Loucy (cell line): ENCODE results near the gene DPT.

Experiments
- H2AFZ ChIP-seq: fragments of 200-600 bp; sonication (generic); 2 replicates; pipeline ENCODE4 v1.6.0; 2016; ENCODE audit warnings: antibody characterized with exemption, mild to moderate bottlenecking, low read length, moderate library complexity
- H3F3A ChIP-seq: fragments of 200-600 bp; 2 replicates; pipeline ENCODE4 v1.6.0; 2016; ENCODE audit warnings: antibody characterized with exemption, low read depth, mild to moderate bottlenecking
- H3K27me3 ChIP-seq: fragments of 200-600 bp; sonication (generic); 2 replicates; pipeline ENCODE4 v1.6.1; 2014; ENCODE audit warnings: low read length, mild to moderate bottlenecking; ENCODE audit not compliant: insufficient read depth, poor library complexity, severe bottlenecking
- H3K36me3 ChIP-seq: fragments of 200-600 bp; sonication (generic); 2 replicates; pipeline ENCODE4 v1.6.1; 2016; ENCODE audit warnings: low read length; ENCODE audit not compliant: insufficient read depth
- H3K4me1 ChIP-seq: fragments of 200-600 bp; sonication (generic); 2 replicates; pipeline ENCODE4 v1.5.1; 2014; ENCODE audit warnings: low read length, mild to moderate bottlenecking; ENCODE audit not compliant: insufficient read depth, poor library complexity, severe bottlenecking
- H3K4me2 ChIP-seq: fragments of 200-600 bp; sonication (generic); 2 replicates; pipeline ENCODE4 v1.6.0; 2014; ENCODE audit warnings: antibody characterized with exemption, low read length, low read depth, mild to moderate bottlenecking; ENCODE audit not compliant: poor library complexity, severe bottlenecking
- H3K4me3 ChIP-seq: fragments of 200-600 bp; sonication (generic); 2 replicates; pipeline ENCODE4 v1.5.1; 2014; ENCODE audit warnings: low read length, mild to moderate bottlenecking, mixed read lengths; ENCODE audit not compliant: poor library complexity, severe bottlenecking
- H3K79me2 ChIP-seq: fragments of 200-600 bp; sonication (generic); 2 replicates; pipeline ENCODE4 v1.6.1; 2014; ENCODE audit warnings: low read length; ENCODE audit not compliant: insufficient read depth
- H3K9ac ChIP-seq: fragments of 200-600 bp; sonication (generic); 2 replicates; pipeline ENCODE4 v1.6.0; 2014; ENCODE audit warnings: mild to moderate bottlenecking, low read depth, low read length, moderate library complexity; ENCODE audit not compliant: poor library complexity, severe bottlenecking
- H3K9me2 ChIP-seq: fragments of 200-600 bp; sonication (generic); replicated peaks from 2 replicates; pipeline ENCODE4 v1.6.1; 2016; ENCODE audit warnings: low read depth, low read length, mixed read lengths
- H3K9me3 ChIP-seq: fragments of 200-600 bp; sonication (generic); 2 replicates; pipeline ENCODE4 v1.6.1; 2014; ENCODE audit warnings: mild to moderate bottlenecking, antibody characterized with exemption, low read length, low read depth; ENCODE audit not compliant: insufficient read depth
- H4K20me1 ChIP-seq: fragments of 200-600 bp; sonication (generic); 2 replicates; pipeline ENCODE4 v1.6.0; 2014; ENCODE audit warnings: antibody characterized with exemption, low read length, mild to moderate bottlenecking; ENCODE audit not compliant: insufficient read depth, poor library complexity, severe bottlenecking
- CTCF ChIP-seq: fragments of 200-600 bp; sonication (generic); conservative IDR thresholded peaks from 2 replicates; pipeline ENCODE4 v1.5.1; 2014; ENCODE audit warnings: mild to moderate bottlenecking, antibody characterized with exemption, low read length
- EZH2phosphoT487 ChIP-seq: fragments of 200-600 bp; IDR thresholded peaks from 2 replicates; pipeline ENCODE4 v1.6.1; 2018; ENCODE audit warnings: antibody characterized with exemption, mild to moderate bottlenecking, moderate library complexity, borderline replicate concordance

Gene DPT

DNA sequence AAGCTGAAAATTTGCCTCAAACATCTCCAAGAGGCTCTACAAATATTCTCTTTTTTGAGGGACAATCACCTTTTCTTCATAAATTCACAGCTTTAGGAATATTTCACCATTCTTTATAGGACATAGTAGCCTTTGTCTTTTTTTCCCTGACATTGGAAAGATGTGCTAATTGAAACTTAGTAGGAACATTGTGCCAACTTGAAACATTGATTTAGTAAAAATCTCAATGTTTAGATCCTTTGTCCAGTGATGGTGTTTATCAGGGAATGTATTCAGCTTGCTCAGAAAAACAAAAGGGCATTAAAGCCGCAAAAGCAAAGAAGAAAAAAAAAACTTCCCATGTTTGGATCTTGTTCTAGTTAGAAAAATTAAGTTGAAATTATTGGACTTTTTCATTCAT, 52.1 kb downstream of the DPT start:
- H3K4me2 ChIP-seq, result no peak overlapping the region
- no peaks in the 10 kb centered on the region for H3K4me1 ChIP-seq

DNA sequence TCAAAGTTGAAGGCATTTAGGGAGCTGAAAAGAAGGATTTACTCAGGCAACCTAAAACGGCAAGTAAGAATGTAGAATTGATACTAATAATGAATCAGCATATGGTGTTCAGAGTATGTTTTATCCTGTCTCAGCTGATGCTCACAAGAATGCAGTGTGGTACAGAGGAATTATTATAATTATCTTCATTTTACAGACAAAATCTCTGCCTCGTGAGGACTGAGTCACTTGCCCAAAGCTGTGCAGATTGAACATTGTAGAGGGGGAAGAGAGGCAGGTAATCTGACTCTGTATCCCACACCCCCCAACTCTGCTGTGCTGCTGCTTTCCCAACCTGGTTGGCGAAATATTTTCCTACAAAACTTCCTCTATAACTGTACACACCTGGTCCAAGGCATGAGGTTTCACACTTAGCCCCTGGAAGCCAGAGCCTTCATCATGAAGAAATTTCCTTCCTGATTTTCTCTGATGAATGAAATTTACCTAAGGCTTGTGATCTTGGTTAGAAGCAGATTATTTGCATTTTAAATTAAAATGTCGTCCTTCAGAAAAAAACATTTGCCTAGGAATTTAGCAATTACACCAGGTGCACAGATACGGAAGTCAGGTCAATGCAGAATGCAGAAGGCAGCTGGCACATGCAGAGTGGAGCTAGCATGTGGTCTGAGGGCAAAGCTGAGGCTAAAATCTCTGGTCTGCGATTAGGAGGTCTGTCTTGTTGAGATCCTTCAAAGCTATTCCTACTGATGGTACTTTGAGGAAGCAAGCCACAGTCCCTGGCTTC, 52.8 kb downstream of the DPT start:
- H3K4me2 ChIP-seq, result no peak overlapping the region
- H2AFZ ChIP-seq, result no peak overlapping the region
- H3K9me2 ChIP-seq, result no peaks in the 10 kb centered on the region
- no peaks in the 10 kb centered on the region for H3K27me3 ChIP-seq
- H3K36me3 ChIP-seq, result no peaks in the 10 kb centered on the region
- H4K20me1 ChIP-seq, result no peaks in the 10 kb centered on the region
- H3K9me3 ChIP-seq, result no peaks in the 10 kb centered on the region
- TF ChIP-seq EZH2phosphoT487, result no peak
- no peak for TF ChIP-seq CTCF
- H3K79me2 ChIP-seq, result no peaks in the 10 kb centered on the region
- H3F3A ChIP-seq, result no peaks in the 10 kb centered on the region
- H3K4me1 ChIP-seq, result no peaks in the 10 kb centered on the region
- no peak overlapping the region for H3K9ac ChIP-seq
- H3K4me3 ChIP-seq, result no peak overlapping the region

More for the DNA sequence above, 52.1 kb downstream of the DPT start:
- Histone ChIP-seq H3F3A (no peaks in the 10 kb centered on the region), H3K36me3 (no peaks in the 10 kb centered on the region), H3K27me3 (no peaks in the 10 kb centered on the region), H3K79me2 (no peaks in the 10 kb centered on the region), H3K9ac (no peak overlapping the region), H3K4me3 (no peak overlapping the region), H4K20me1 (no peaks in the 10 kb centered on the region), H2AFZ (no peak overlapping the region), H3K9me2 (no peaks in the 10 kb centered on the region), H3K9me3 (no peaks in the 10 kb centered on the region)
- no peak for TF ChIP-seq CTCF
- TF ChIP-seq EZH2phosphoT487, result no peak

- H4K20me1 ChIP-seq, result no peaks in the 10 kb centered on the region
- H3K27me3 ChIP-seq, result no peaks in the 10 kb centered on the region
- no peaks in the 10 kb centered on the region for H3K4me1 ChIP-seq
- TF ChIP-seq CTCF (no peak), EZH2phosphoT487 (no peak)
- no peaks in the 10 kb centered on the region for H3K9me2 ChIP-seq
- H3K36me3 ChIP-seq, result no peaks in the 10 kb centered on the region
- no peak overlapping the region for H3K4me2 ChIP-seq
- no peak overlapping the region for H2AFZ ChIP-seq
- H3K9ac ChIP-seq, result no peak overlapping the region
- no peaks in the 10 kb centered on the region for H3K79me2 ChIP-seq
- no peak overlapping the region for H3K4me3 ChIP-seq
- H3K9me3 ChIP-seq, result no peaks in the 10 kb centered on the region
- no peaks in the 10 kb centered on the region for H3F3A ChIP-seq
These were observed 54.9 kb downstream of the DPT start for GRCh38 chr1:168673974-168674683.
